ENCODE data around the gene CBX2.

DNA sequence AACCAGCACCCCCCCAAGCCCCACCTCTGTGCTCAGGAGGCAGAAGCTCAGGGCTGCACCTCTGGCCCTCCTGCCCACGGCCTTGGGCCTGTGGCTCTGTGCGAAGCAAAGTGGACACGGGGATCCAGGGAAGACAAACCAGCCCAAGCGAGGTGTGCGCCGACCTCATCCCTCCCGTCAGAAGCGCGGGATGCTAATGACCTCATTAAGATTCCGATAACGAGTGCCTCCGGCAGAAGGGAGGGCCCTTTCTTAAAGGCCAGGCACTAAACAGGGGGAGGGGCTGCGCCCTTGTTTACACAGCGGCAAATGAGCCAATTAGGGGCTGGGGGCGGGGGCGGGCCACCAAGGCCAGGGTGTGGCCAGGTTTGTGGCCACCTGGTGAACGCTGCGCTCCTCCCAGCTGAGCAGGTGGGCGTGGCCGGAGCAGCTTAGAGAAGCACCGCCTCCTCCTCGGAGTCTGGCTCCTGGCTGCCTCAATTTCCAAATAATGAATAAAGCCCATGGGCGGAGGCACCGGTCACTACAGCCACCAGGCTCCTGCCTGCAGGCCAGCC is 58.1 kb downstream of the CBX2 start:
- TF ChIP-seq BACH2 (CRISPR knock-in tag; IDR thresholded peaks at IDR 0.05; ENCODE audit: borderline replicate concordance) (no peak), TCF4 (CRISPR knock-in tag; IDR thresholded peaks at IDR 0.05; ENCODE audit: borderline replicate concordance) (no peak), PPARA (CRISPR knock-in tag; IDR thresholded peaks at IDR 0.05; ENCODE audit: borderline replicate concordance) (no peak), RARB (CRISPR knock-in tag; IDR thresholded peaks at IDR 0.05) (no peak), ZNF8 (CRISPR knock-in tag; IDR thresholded peaks at IDR 0.05) (no peak), GLIS3 (CRISPR knock-in tag; IDR thresholded peaks at IDR 0.05) (no peak), ZNF565 (CRISPR knock-in tag; conservative IDR thresholded peaks at IDR 0.05; ENCODE audit: low read depth) (no peak), CSDC2 (CRISPR knock-in tag; IDR thresholded peaks at IDR 0.05) (no peak), ZFP3 (CRISPR knock-in tag; IDR thresholded peaks at IDR 0.05) (no peak)
- TF ChIP-seq, protein P1, sequence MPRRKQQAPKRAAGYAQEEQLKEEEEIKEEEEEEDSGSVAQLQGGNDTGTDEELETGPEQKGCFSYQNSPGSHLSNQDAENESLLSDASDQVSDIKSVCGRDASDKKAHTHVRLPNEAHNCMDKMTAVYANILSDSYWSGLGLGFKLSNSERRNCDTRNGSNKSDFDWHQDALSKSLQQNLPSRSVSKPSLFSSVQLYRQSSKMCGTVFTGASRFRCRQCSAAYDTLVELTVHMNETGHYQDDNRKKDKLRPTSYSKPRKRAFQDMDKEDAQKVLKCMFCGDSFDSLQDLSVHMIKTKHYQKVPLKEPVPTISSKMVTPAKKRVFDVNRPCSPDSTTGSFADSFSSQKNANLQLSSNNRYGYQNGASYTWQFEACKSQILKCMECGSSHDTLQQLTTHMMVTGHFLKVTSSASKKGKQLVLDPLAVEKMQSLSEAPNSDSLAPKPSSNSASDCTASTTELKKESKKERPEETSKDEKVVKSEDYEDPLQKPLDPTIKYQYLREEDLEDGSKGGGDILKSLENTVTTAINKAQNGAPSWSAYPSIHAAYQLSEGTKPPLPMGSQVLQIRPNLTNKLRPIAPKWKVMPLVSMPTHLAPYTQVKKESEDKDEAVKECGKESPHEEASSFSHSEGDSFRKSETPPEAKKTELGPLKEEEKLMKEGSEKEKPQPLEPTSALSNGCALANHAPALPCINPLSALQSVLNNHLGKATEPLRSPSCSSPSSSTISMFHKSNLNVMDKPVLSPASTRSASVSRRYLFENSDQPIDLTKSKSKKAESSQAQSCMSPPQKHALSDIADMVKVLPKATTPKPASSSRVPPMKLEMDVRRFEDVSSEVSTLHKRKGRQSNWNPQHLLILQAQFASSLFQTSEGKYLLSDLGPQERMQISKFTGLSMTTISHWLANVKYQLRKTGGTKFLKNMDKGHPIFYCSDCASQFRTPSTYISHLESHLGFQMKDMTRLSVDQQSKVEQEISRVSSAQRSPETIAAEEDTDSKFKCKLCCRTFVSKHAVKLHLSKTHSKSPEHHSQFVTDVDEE (CRISPR knock-in tag; IDR thresholded peaks at IDR 0.05): no peak
